Kidney (tissue), 14 donors: ENCODE data around the gene EP400. TPM values are rescaled to one million over a fixed set of nuclear protein-coding genes. Genes with fewer than 3 reads are reported as not detected.
A peak's percentile ranks its signal among the peaks of the same experiment; 100 is the strongest.

Experiments
- DNase-seq, 5 donors: peaks; one replicate each; pipeline ENCODE4 v3.0.0-alpha.2; 2013 to 2020
- FAIRE-seq: peaks from 2 replicates; lab custom pipeline; 2012; peaks lifted over from hg19 to GRCh38; lab: Jason Lieb, UNC
- H3K27ac ChIP-seq, 2 donors: one replicate each; pipeline ENCODE4 v1.7.0; 2013; ENCODE audit warnings: low read depth in 2 of 2, low read length in 2 of 2, inconsistent platforms in 1 of 2
- H3K27me3 ChIP-seq: one replicate; pipeline ENCODE4 v1.7.1; 2013; ENCODE audit warnings: low read length, inconsistent platforms; ENCODE audit not compliant: control insufficient read depth, insufficient read depth
- H3K36me3 ChIP-seq, 3 donors: one replicate each; pipeline versions ENCODE4 v1.7.0 to v1.7.1; 2013; ENCODE audit warnings: low read length in 3 of 3, control low read depth in 1 of 3, inconsistent platforms in 1 of 3; ENCODE audit not compliant: insufficient read depth in 3 of 3, control insufficient read depth in 2 of 3
- H3K4me1 ChIP-seq, 3 donors: one replicate each; pipeline versions ENCODE4 v1.7.0 to v1.7.1; 2013; ENCODE audit warnings: low read length in 3 of 3, inconsistent platforms in 1 of 3, low read depth in 1 of 3; ENCODE audit not compliant: control insufficient read depth in 2 of 3, insufficient read depth in 2 of 3
- H3K4me3 ChIP-seq, 3 donors: one replicate each; pipeline versions ENCODE4 v1.7.0 to v1.8.1; 2013; ENCODE audit warnings: low read length in 3 of 3, control low read depth in 1 of 3, inconsistent platforms in 1 of 3
- H3K9ac ChIP-seq, 3 donors: one replicate each; pipeline versions ENCODE4 v1.7.0 to v1.7.1; 2013; ENCODE audit warnings: low read length in 3 of 3, control low read depth in 1 of 3, inconsistent platforms in 1 of 3
- H3K9me3 ChIP-seq, 3 donors: one replicate each; pipeline versions ENCODE4 v1.7.0 to v1.7.1; 2013; ENCODE audit warnings: low read length in 3 of 3, control low read depth in 1 of 3, inconsistent platforms in 1 of 3; ENCODE audit not compliant: control insufficient read depth in 2 of 3, insufficient read depth in 1 of 3
- CTCF ChIP-seq: IDR thresholded peaks from 3 replicates; pipeline ENCODE4 v1.5.1; 2012; ENCODE audit warnings: mild to moderate bottlenecking, moderate library complexity, borderline replicate concordance; ENCODE audit not compliant: insufficient read depth; ENCODE audit errors: extremely low read depth
- intact Hi-C: fragments of 100-400 bp; cut with DNase I; formaldehyde crosslinking; loops from one replicate; pipeline ENCODE4 v1.11.1; 2022
- polyA plus RNA-seq: library from polyadenylated mRNA; stranded (reverse); fragments of 350-450 nt; fragmentation: Illumina TruSeq; extraction: RNeasy Lipid Tissue Mini Kit (QIAGEN cat#74804); gene quantifications from one replicate; pipeline ENCODE4 v1.2.3, GENCODE V29; 2014; ENCODE audit warnings: low read depth, low replicate concordance; ENCODE audit not compliant: insufficient read depth
- total RNA-seq: library from RNA; stranded (reverse); fragmentation: NEBNext Ultra II Directional; extraction: Animal tissue kit (Norgen Biotek cat#: 25700); gene quantifications from one replicate; pipeline ENCODE4 v1.2.1, GENCODE V29; 2021
- donor health status: control.
- donor health status: control.
- donor health status: control.
- donor health status: control.
- donor health status: control.
- donor health status: DM: yes; HTN: yes; CAD: no.
- donor health status: Normal renal cell carcinoma (clear cell type).

The EP400 gene
- total and polyA plus RNA-seq, 2 donors from 2014 or later: 7.5 to 44.7 TPM

GRCh38 chr12:131901431-131902331 is 48.1 kb upstream of the EP400 start:
- no peak for FAIRE-seq

GRCh38 chr12:131902332-131903241 is 47.2 kb upstream of the EP400 start:
- Histone ChIP-seq H3K4me1 (peaks cover 0 to 20% (median 9%) of the 10 kb centered on the region in 3 donors), H3K9ac (no peak overlapping the region), H3K27ac (no peak overlapping the region), H3K4me3 (no peak overlapping the region), H3K36me3 (peaks cover 0 to 3% (median 0%) of the 10 kb centered on the region in 3 donors), H3K27me3 (no peaks in the 10 kb centered on the region), H3K9me3 (no peaks in the 10 kb centered on the region)
- intact Hi-C loops: no loop called here
- FAIRE-seq: no peak
- peak in 2 of 5 donors; percentile 7 to 68 for DNase-seq
- TF ChIP-seq CTCF: no peak

More at GRCh38 chr12:131901431-131902331, 48.1 kb upstream of the EP400 start:
- Histone ChIP-seq H3K9ac (no peak overlapping the region), H3K27ac (no peak overlapping the region), H3K36me3 (peaks cover 0 to 2% (median 0%) of the 10 kb centered on the region in 3 donors), H3K27me3 (no peaks in the 10 kb centered on the region), H3K4me1 (peaks cover 0 to 27% (median 9%) of the 10 kb centered on the region in 3 donors), H3K4me3 (no peak overlapping the region), H3K9me3 (no peaks in the 10 kb centered on the region)
- TF ChIP-seq CTCF: no peak
- peak in 1 of 5 donors; percentile 90 for DNase-seq
- intact Hi-C loops: no loop called here

GRCh38 chr12:131903270-131904255 is 46.2 kb upstream of the EP400 start:
- Histone ChIP-seq H3K4me3 (no peak overlapping the region), H3K4me1 (peaks cover 0 to 15% (median 0%) of the 10 kb centered on the region in 3 donors), H3K9ac (no peak overlapping the region), H3K27me3 (no peaks in the 10 kb centered on the region), H3K9me3 (no peaks in the 10 kb centered on the region), H3K36me3 (peaks cover 0 to 3% (median 0%) of the 10 kb centered on the region in 3 donors), H3K27ac (no peak overlapping the region)
- peak in 2 of 5 donors; percentile 7 to 63 for DNase-seq
- TF ChIP-seq CTCF: no peak
- FAIRE-seq: no peak
- intact Hi-C loops: no loop called here
